A673 (cell line): ENCODE results near the gene ASB10. TPM values are rescaled to one million over a fixed set of nuclear protein-coding genes. Genes with fewer than 3 reads are reported as not detected.
A peak's percentile ranks its signal among the peaks of the same experiment; 100 is the strongest.

Experiments used
- BruUV-seq: library from RNA; stranded (reverse); fragments of 400-500 nt; replicated peaks from 2 replicates; lab custom pipeline; 2021; lab: Mats Ljungman, UMichigan
- CTCF ChIA-PET: fragments of 300-600 bp; sonication (Branson Sonifier 250); formaldehyde crosslinking; loops from one replicate; lab custom pipeline; 2022; ENCODE audit warnings: antibody characterized with exemption; lab: Charles Lee
- POLR2A ChIA-PET: fragments of 300-600 bp; sonication (Branson Sonifier 250); formaldehyde crosslinking; loops from one replicate; lab custom pipeline; 2022; ENCODE audit warnings: antibody characterized with exemption; ENCODE audit not compliant: low non-redundant PET; lab: Charles Lee
- DNase-seq: peaks from one replicate; pipeline ENCODE4 v3.0.0-alpha.2; 2015; ENCODE audit warnings: low spot score
- H3K27ac ChIP-seq: fragments of 200-600 bp; sonication (generic); 2 replicates; pipeline ENCODE4 v1.5.1; 2016; ENCODE audit warnings: mixed run types, low read depth, mild to moderate bottlenecking, mixed read lengths, antibody characterized with exemption, low read length; ENCODE audit not compliant: poor library complexity, severe bottlenecking
- H3K27me3 ChIP-seq: fragments of 200-600 bp; sonication (generic); replicated peaks from 2 replicates; pipeline ENCODE4 v1.6.1; 2017; ENCODE audit warnings: mixed run types, low read depth, mild to moderate bottlenecking, mixed read lengths, antibody characterized with exemption, low read length; ENCODE audit not compliant: insufficient read depth, poor library complexity
- H3K36me3 ChIP-seq: fragments of 200-600 bp; sonication (generic); 2 replicates; pipeline ENCODE4 v1.6.1; 2016; ENCODE audit warnings: mixed run types, mild to moderate bottlenecking, mixed read lengths, antibody characterized with exemption, low read length; ENCODE audit not compliant: insufficient read depth, poor library complexity, severe bottlenecking
- H3K4me1 ChIP-seq: fragments of 200-600 bp; sonication (generic); 2 replicates; pipeline ENCODE4 v1.6.1; 2017; ENCODE audit warnings: mixed run types, mild to moderate bottlenecking, mixed read lengths, antibody characterized with exemption, low read length; ENCODE audit not compliant: insufficient read depth, poor library complexity, severe bottlenecking
- H3K4me3 ChIP-seq: fragments of 200-600 bp; sonication (generic); 2 replicates; pipeline ENCODE4 v1.5.1; 2016; ENCODE audit warnings: low read depth, mixed run types, mild to moderate bottlenecking, mixed read lengths, low read length; ENCODE audit not compliant: poor library complexity, severe bottlenecking
- H3K9me3 ChIP-seq: fragments of 200-600 bp; sonication (generic); 2 replicates; pipeline ENCODE4 v1.6.1; 2016; ENCODE audit warnings: mixed run types, low read depth, mild to moderate bottlenecking, mixed read lengths, antibody characterized with exemption, low read length; ENCODE audit not compliant: poor library complexity, severe bottlenecking
- CTCF ChIP-seq: fragments of 300-800, 200-600 bp; sonication (generic); conservative IDR thresholded peaks from 2 replicates; pipeline ENCODE4 v1.5.1; 2017; ENCODE audit warnings: low read depth, mild to moderate bottlenecking, antibody characterized with exemption, low read length, moderate library complexity, mixed read lengths
- EZH2 ChIP-seq: fragments of 200-600 bp; sonication (generic); IDR thresholded peaks from 2 replicates; pipeline ENCODE4 v1.6.1; 2017; ENCODE audit warnings: borderline replicate concordance, low read depth, mild to moderate bottlenecking, mixed read lengths, antibody characterized with exemption, low read length; ENCODE audit not compliant: poor library complexity, severe bottlenecking
- intact Hi-C: fragments of 100-400 bp; cut with micrococcal nuclease; formaldehyde crosslinking; loops from one replicate; pipeline ENCODE4 v1.10.0; 2022; ENCODE audit not compliant: unreplicated experiment
- total RNA-seq: library from RNA; stranded (reverse); gene quantifications from 2 replicates; pipeline ENCODE4 v1.2.3, GENCODE V29; 2021

ASB10 gene
- total RNA-seq, 1 experiment from 2014 or later: not detected

- no TSS peak for BruUV-seq
- CTCF ChIA-PET: interaction anchor here (0.5 to 1.4 kb wide), 4 partner anchors 17 to 176 kb away, joined by 3 to 6 read pairs (median 4); no protein-coding TSS in a partner anchor
- TF ChIP-seq CTCF (no peak), EZH2 (no peak)
- Histone ChIP-seq H3K27ac (peak within 1 kb of the TSS; percentile 74), H3K4me3 (peak within 1 kb of the TSS; percentile 81), H3K27me3 (no peaks in the 10 kb centered on the region), H3K9me3 (no peaks in the 10 kb centered on the region), H3K36me3 (peaks cover 28% of the 10 kb centered on the region), H3K4me1 (peaks cover 12% of the 10 kb centered on the region)
- peak; percentile 100 for DNase-seq
- intact Hi-C loops: loop anchor here (1.0 to 5.0 kb wide), 2 partner anchors 76 to 105 kb away; no protein-coding TSS in a partner anchor
- POLR2A ChIA-PET: no interaction called here
These were observed 40.1 kb upstream of the ASB10 start, which contains the start of gene ABCF2 for GRCh38 chr7:151226875-151227782. Gene ABCF2, minus strand, starts transcription at chr7:151227205. Its CDS starts 747 bp downstream, at chr7:151226458.

- intact Hi-C loops: loop anchor here (5.0 kb wide), 1 partner anchor 104 kb away; no protein-coding TSS in a partner anchor
- H3K27ac ChIP-seq: peak overlapping the region; percentile 74
These were observed 39.5 kb upstream of the ASB10 start for GRCh38 chr7:151226560-151226874.

More at GRCh38 chr7:151226560-151226874, 39.5 kb upstream of the ASB10 start:
- Histone ChIP-seq H3K9me3 (no peaks in the 10 kb centered on the region), H3K4me3 (peak overlapping the region; percentile 81), H3K4me1 (peaks cover 7% of the 10 kb centered on the region), H3K27me3 (no peaks in the 10 kb centered on the region), H3K36me3 (peaks cover 34% of the 10 kb centered on the region)
- no peak for DNase-seq
- TF ChIP-seq CTCF: no peak
- no peak for TF ChIP-seq EZH2
- POLR2A ChIA-PET: no interaction called here
- BruUV-seq: TSS peak; percentile 27
- CTCF ChIA-PET: interaction anchor here (1.4 kb wide), 1 partner anchor 18 kb away, joined by 5 read pairs; no protein-coding TSS in a partner anchor
